ENCODE measurements around the gene NCAPD2. TPM values are rescaled to one million over a fixed set of nuclear protein-coding genes. Genes with fewer than 3 reads are reported as not detected.
A peak's percentile ranks its signal among the peaks of the same experiment; 100 is the strongest.

Gene NCAPD2
- total RNA-seq, 1 experiment from 2014 or later: 53.5 TPM

- DNase-seq (ENCODE audit: low read depth, low spot score): no peak
- in situ Hi-C loops (cut with HindIII; ENCODE audit: low pct_unique_long_range_greater_than_20kb, low sequenced_read_pairs): no loop called here
Observed at GRCh38 chr12:6526766-6527525, 33.0 kb downstream of the NCAPD2 start.

- in situ Hi-C loops (cut with HindIII; ENCODE audit: low pct_unique_long_range_greater_than_20kb, low sequenced_read_pairs): no loop called here
- DNase-seq (ENCODE audit: low read depth, low spot score): no peak
Observed at GRCh38 chr12:6527711-6528110, 33.8 kb downstream of the NCAPD2 start.

GRCh38 chr12:6528539-6529235 lies 34.8 kb downstream of the NCAPD2 start:
- in situ Hi-C loops (cut with HindIII; ENCODE audit: low pct_unique_long_range_greater_than_20kb, low sequenced_read_pairs): no loop called here
- DNase-seq (ENCODE audit: low read depth, low spot score): no peak

- in situ Hi-C loops (cut with HindIII; ENCODE audit: low pct_unique_long_range_greater_than_20kb, low sequenced_read_pairs): no loop called here
- no peak for DNase-seq (ENCODE audit: low read depth, low spot score)
Observed at GRCh38 chr12:6529291-6529737, 35.4 kb downstream of the NCAPD2 start.

GRCh38 chr12:6530576-6531260 lies 36.8 kb downstream of the NCAPD2 start:
- in situ Hi-C loops (cut with HindIII; ENCODE audit: low pct_unique_long_range_greater_than_20kb, low sequenced_read_pairs): no loop called here
- DNase-seq (ENCODE audit: low read depth, low spot score): no peak

GRCh38 chr12:6532051-6532926 lies 38.4 kb downstream of the NCAPD2 start:
- in situ Hi-C loops (cut with HindIII; ENCODE audit: low pct_unique_long_range_greater_than_20kb, low sequenced_read_pairs): no loop called here
- DNase-seq (ENCODE audit: low read depth, low spot score): peak; percentile 83

GRCh38 chr12:6532927-6533652 lies 39.2 kb downstream of the NCAPD2 start:
- DNase-seq (ENCODE audit: low read depth, low spot score): peak; percentile 97
- in situ Hi-C loops (cut with HindIII; ENCODE audit: low pct_unique_long_range_greater_than_20kb, low sequenced_read_pairs): no loop called here

- DNase-seq (ENCODE audit: low read depth, low spot score): no peak
- in situ Hi-C loops (cut with HindIII; ENCODE audit: low pct_unique_long_range_greater_than_20kb, low sequenced_read_pairs): no loop called here
Observed at GRCh38 chr12:6533653-6533922, 39.7 kb downstream of the NCAPD2 start.

GRCh38 chr12:6533923-6534694 lies 40.2 kb downstream of the NCAPD2 start, which contains the start of gene GAPDH:
Gene GAPDH, plus strand, starts transcription at chr12:6534517. Its CDS starts 316 bp downstream, at chr12:6534833.
- DNase-seq (ENCODE audit: low read depth, low spot score): peak; percentile 98
- in situ Hi-C loops (cut with HindIII; ENCODE audit: low pct_unique_long_range_greater_than_20kb, low sequenced_read_pairs): no loop called here

GRCh38 chr12:6534695-6534944 lies 40.7 kb downstream of the NCAPD2 start:
- no peak for DNase-seq (ENCODE audit: low read depth, low spot score)
- in situ Hi-C loops (cut with HindIII; ENCODE audit: low pct_unique_long_range_greater_than_20kb, low sequenced_read_pairs): no loop called here

GRCh38 chr12:6534945-6535696 lies 41.2 kb downstream of the NCAPD2 start:
- in situ Hi-C loops (cut with HindIII; ENCODE audit: low pct_unique_long_range_greater_than_20kb, low sequenced_read_pairs): no loop called here
- peak; percentile 71 for DNase-seq (ENCODE audit: low read depth, low spot score)

GRCh38 chr12:6535697-6535946 lies 41.7 kb downstream of the NCAPD2 start:
- no peak for DNase-seq (ENCODE audit: low read depth, low spot score)
- in situ Hi-C loops (cut with HindIII; ENCODE audit: low pct_unique_long_range_greater_than_20kb, low sequenced_read_pairs): no loop called here

- in situ Hi-C loops (cut with HindIII; ENCODE audit: low pct_unique_long_range_greater_than_20kb, low sequenced_read_pairs): no loop called here
- peak; percentile 20 for DNase-seq (ENCODE audit: low read depth, low spot score)
Observed at GRCh38 chr12:6535960-6536847, 42.3 kb downstream of the NCAPD2 start.

- peak; percentile 16 for DNase-seq (ENCODE audit: low read depth, low spot score)
- in situ Hi-C loops (cut with HindIII; ENCODE audit: low pct_unique_long_range_greater_than_20kb, low sequenced_read_pairs): no loop called here
Observed at GRCh38 chr12:6536894-6537579, 43.1 kb downstream of the NCAPD2 start.

Data from SK-MEL-5 (cell line).